ENCODE data around the gene UTP4. TPM values are rescaled to one million over a fixed set of nuclear protein-coding genes. Genes with fewer than 3 reads are reported as not detected.

UTP4 gene
- total RNA-seq, 1 experiment from 2014 or later: 31.4 TPM

Other genes with a start within 250 kb of the UTP4 start
- gene HAS3, start 27.0 kb upstream of the UTP4 start, total RNA-seq (2014; rRNA removed; shearing (Covaris generic)): 0.08 and 0.25 TPM in 2 replicates
- 38.2 and 42.3 TPM in 2 replicates for gene CHTF8, start 61 bp upstream of the UTP4 start, total RNA-seq (2014; rRNA removed; shearing (Covaris generic))
- 12.5 and 14.0 TPM in 2 replicates for gene SNTB2, start 54.5 kb downstream of the UTP4 start, total RNA-seq (2014; rRNA removed; shearing (Covaris generic))
- gene VPS4A, start 178.7 kb downstream of the UTP4 start, total RNA-seq (2014; rRNA removed; shearing (Covaris generic)): 20.9 and 25.5 TPM in 2 replicates
- 9.7 and 10.3 TPM in 2 replicates for gene PDF, start 197.9 kb downstream of the UTP4 start, total RNA-seq (2014; rRNA removed; shearing (Covaris generic))
- gene COG8, start 206.9 kb downstream of the UTP4 start, total RNA-seq (2014; rRNA removed; shearing (Covaris generic)): 31.5 and 31.8 TPM in 2 replicates
- 29.7 and 31.8 TPM in 2 replicates for gene NIP7, start 207.1 kb downstream of the UTP4 start, total RNA-seq (2014; rRNA removed; shearing (Covaris generic))
- gene TMED6, start 219.1 kb downstream of the UTP4 start, total RNA-seq (2014; rRNA removed; shearing (Covaris generic)): not detected in 2 replicates